GM19240 (cell line): ENCODE measurements around the gene TUBGCP5.
"Not testable (repeated sequence)": the region's sequence is repeated elsewhere in the genome, so short reads cannot be mapped to it uniquely, and the experiment has no call there.

Source experiments
- DNase-seq: peaks from one replicate; pipeline ENCODE4 v3.0.0; 2011; ENCODE audit warnings: low spot score; ENCODE audit not compliant: insufficient read length

The TUBGCP5 gene

DNA sequence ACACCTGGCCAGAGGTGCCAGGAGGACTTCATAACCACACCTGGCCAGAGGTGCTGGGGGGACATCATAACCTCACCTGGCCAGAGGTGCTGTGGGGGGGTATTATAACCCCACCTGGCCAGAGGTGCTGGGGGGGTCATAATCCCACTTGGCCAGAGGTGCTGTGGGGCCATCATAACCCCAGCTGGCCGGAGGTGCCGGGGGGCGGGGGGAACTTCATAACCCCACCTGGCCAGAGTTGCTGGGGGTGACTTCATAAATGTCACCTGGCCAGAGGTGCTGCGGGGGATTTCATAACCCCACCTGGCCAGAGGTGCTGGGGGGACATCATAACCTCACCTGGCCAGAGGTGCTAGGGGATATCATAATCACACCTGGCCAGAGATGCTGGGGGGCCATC, 4.2 kb upstream of the TUBGCP5 start:
- DNase-seq: not testable (repeated sequence)

DNA sequence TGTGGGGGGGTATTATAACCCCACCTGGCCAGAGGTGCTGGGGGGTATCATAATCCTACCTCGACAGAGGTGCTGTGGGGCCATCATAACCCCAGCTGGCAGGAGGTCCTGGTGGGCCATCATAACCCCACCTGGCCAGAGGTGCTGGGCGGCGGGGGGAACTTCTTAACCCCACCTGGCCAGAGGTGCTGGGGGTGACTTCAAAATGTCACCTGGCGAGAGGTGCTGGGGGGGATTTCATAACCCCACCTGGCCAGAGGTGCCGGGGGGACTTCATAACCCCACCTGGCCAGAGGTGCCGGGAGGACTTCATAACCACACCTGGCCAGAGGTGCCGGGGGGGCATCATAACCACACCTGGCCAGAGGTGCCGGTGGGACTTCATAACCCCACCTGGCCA, 2.4 kb upstream of the TUBGCP5 start:
- DNase-seq: not testable (repeated sequence)

DNA sequence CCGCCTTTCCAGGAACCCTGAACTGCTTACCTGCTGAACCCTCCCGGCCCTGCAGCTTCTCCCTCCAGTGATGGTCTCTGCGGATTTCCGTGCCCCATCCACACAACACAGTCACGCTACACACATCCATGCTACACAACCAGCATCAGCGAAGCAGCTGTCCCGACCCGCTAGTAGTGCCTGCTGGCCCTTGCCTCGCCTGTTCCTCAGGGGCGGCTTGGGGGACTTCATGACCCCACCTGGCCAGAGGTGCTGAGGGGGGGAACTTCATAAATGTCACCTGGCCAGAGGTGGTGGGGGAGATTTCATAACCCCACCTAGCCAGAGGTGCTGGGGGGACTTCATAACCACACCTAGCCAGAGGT, 530 bp upstream of the TUBGCP5 start:
- DNase-seq: no peak

DNA sequence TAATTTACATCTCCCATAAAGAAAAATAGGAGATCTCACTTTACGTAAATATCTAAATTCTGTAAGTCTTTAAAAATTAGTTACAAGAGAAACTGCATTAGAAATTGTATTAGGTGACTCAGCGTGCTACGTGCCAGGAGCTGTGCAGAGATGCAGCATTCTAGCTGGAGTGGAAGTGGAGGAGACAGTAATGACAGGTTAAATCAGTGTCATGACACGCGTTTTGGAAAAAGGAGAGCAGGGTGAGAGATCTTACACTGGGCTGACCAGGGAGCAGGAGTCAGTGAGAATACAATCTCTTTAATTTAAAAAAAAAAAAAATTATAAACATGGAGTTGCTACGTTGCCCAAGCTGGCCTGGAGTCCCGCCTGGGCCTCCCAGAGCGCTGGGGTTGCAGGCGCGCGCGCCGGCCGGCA, 635 bp downstream of the TUBGCP5 start:
- no peak for DNase-seq

DNA sequence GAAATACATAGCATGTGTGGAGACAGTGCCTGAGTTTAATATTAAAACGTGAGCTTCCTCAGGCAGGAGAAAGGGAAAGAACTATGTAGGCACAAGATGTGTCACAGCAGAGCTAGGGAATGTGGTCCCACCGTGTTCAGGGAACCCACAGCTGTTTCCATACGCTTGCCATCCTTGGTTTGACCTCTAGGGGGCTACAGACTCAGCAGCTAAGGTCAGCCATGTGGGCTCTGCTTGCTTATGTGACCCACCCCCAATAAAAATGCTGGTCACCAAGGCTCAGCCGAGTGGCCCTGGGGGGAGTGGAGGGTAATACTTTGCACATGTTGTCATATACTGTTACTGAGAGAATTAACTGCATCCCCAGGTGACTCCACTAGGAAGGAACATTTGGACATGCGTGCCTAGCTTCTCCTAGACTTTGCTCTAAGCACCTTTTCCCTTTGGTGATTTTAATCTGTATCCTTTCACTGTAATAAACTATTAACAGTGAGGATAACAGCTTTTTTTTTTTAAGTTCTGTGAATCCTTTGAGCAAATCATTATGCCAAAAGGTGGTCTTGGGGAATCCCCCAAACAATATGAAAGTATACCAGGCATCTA, 3.3 kb downstream of the TUBGCP5 start:
- peak; percentile 25 for DNase-seq

DNA sequence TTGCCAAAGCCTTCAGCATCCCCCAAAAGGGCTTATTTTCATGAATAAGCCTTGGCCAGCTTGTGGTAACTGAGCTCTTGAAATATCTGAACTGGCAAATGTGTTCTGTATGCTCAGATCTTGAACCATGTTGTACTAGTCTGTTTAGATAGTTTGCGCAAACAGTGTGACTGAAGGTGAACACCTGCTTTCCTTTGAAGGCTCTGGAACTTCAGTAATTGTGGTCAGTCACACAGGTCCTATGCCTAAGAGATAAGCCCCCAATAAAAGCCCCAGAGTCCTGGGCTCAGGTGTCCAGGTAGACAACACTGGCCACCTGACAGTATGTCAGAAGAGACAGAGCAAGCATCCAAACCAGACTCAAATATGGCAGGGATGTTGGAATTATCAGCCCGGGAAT, 5.4 kb downstream of the TUBGCP5 start:
- no peak for DNase-seq

DNA sequence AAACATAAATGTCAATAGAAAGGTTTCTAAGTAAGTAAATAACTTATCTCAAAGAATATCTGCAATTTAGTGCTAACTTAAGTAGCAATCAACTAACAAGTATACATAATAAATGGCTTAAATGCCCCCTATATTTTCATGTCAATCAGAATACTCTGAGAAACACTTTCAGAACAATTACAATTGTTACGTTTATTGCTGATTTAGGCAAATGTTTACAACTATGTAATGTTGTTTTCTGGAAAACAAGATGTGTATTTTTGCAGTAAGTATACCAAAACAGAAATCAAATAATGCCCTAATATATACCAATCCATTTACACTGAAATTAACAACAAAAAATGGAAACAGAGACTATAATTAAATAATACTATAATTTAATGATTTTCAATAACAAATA, 13.2 kb downstream of the TUBGCP5 start:
- DNase-seq: no peak

DNA sequence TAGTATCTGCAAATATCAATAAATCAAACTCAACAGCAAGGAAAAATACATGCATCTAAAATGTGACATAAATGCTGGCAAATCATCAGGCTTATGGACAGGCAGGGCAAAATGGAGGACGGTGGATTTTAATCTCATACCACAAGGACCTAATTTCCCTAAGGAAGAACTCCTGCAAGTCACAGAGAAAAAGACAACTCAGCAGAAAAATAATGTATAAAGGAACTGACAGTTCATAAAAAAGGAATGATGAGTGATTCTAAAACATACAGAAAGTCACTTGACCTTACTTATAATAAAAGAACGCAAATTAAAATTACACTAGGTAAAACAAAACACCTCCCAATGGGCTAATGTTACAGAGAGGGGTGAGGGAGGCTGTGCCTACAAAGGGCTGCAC, 17.2 kb downstream of the TUBGCP5 start:
- no peak for DNase-seq

DNA sequence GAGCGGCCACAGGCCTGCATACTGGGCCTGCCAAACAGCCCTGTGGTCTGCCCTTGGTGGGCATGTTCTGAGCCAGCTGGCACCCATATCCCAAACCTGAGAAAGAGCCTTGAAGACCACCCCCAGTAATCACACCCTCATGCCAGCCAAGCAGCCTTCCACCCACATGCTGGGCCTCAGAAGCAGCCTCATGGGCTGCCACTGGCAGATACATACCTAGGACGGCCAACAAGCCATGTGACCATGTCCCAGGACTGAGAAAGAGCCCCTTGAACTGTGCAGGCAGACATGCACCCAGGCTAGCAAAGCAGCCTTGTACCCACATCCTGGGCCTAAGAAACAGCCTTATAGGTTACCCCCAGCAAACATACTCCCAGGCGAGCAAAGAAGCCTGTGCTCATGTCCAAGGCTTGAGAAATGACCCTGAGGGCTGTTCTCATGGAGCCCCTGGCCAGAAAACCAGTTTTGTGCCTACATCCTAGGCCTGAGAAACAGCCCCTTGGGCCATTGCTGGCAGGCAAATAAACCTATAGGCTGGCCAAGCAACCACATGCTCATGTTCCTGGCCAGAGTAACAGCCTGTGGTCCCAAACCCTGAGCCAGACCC, 24.9 kb downstream of the TUBGCP5 start:
- DNase-seq: no peak

DNA sequence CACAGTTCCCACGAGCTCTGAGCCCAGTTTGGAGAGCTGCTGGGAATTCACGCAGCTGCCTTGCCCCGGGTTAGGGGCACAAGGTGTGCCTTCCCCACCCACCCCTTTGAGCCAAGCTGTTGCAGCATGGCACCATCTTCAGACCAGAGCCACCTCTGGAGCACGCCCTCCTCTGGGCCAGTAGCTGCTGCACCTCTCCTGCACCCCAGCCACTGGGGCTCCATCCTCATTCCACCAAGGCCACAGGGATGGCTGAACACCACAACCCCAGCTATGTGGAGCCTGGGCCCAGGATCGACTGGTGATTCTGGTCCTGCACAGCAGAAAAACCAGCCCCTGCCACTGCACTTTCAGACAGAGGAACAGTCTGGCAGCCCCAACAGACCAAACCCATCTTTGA, 25.7 kb downstream of the TUBGCP5 start:
- no peak for DNase-seq

DNA sequence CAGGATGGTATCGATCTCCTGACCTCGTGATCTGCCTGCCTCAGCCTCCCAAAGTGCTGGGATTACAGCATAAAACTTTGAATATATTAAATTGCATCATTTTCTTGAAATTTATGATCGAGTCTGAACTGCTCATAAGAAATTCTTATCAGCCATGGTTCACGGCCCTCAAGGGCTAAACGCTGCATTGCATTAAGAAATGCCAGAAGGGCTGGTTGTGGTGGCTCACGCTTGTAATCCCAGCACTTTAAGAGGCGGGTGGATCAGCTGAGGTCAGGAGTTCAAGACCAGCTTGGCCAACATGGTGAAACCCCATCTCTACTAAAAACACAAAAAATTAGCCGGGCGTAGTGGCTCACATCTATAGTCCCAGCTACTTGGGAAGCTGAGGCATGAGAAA, 26.8 kb downstream of the TUBGCP5 start:
- not testable (repeated sequence) for DNase-seq

DNA sequence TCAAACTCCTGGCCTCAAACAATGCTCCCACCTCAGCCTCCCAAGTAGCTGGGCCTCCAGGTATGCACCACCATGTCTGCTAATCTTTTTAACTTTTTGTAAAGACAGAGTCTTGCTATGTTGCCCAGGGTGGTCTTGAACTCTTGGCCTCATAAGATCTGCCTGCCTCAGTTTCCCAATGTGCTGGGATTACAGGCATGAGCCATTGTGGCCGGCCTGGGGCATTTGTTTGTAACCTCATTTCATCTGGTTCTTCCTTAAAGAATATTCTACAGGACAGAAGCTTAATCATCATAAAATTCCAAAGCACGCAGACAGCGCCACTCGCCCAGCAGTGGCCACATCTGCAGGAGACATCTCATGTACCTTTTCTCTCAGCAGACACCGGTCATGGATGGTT, 35.6 kb downstream of the TUBGCP5 start:
- no peak for DNase-seq

DNA sequence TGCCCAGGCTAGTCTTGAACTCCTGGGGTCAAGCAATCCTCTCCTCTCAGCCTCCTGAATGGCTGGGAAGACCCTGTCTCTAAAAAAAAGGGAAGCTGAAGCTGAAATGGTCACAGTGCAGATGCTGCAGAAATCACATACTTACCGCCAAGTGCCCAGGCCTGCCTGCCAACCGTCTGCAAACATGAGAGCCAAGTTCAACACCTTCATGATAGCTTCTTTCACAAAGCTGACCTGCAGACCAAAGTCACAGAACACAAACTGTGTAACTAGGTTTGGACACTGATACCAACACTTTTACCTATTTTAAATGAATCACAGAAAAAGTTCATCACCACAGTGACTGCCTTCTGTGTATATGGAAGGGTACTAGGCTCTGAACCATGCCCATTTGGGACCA, 36.4 kb downstream of the TUBGCP5 start:
- DNase-seq: no peak

DNA sequence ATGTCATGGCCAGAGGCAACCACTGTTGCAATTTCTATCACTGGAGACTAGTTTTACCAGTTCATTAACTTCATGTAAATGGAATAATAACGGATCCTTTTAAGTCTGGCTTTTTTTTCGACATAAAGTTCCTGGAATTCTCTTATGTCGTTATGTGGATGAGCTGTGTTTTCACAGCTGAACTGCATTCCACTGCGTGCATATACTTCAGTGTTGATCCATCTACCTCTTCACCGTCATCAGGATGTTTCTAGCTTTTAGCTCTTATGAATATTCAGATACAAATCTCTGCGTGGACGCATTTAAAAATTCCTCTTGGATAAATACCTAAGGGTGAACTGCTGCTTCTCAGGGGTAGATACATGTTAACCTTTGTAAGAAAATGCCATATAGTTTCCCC, 43.6 kb downstream of the TUBGCP5 start:
- no peak for DNase-seq

DNA sequence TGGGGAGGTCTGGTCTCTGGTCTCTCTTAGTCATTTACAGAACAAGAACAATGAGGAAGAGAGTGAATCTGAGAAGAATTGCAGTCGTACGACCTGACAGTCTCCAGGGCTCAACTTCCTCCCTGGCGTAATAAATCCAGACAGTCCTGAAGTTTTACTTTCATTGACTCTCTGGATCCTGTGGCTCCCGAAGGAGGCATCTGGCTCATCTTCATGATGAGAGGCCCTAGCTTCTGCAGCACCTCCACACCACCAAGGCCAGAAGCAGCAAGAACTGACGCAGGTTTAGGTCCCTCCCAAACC, 47.4 kb downstream of the TUBGCP5 start:
- no peak for DNase-seq

DNA sequence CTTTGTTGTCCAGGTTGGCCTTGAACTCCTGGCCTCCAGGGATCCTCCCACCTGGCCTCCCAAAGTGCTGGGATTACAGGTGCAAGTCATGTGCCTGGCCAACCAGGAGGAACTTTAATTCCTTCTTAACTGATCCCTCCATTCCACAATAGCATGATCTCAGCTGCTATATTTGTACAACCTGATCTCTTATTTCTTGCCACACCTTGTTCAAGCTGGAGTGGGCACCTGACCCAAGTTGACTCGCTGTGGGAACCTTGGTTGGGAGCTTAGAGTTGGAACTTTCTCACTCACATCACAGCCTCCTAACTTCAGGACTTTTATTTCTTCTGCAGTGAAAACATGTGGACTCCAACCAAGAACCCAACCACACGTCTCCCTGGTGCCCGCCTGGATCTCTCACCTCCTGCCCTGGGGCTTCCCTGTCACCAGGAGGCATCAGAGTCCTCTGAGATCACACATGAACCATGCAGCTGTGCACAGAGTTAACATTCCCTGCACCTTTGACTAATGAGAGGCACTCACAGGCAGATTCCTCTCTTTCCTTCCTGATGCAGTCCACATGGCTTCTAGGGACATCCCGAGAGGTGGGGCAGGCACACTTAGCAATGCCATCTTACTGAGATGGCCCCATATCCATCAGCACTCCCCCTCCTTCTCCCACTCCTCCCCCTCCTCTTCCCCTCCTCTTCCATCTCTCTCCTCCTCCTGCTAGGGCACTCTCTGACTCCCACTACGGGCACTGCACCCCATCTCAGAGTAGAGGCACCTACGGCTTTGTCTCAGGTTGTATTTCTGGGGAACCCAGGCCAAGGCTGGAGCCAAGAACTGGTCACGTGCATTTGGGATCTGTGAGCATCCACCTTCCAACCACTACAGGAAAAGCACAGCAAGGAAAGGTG, 49.5 kb downstream of the TUBGCP5 start:
- DNase-seq: no peak

DNA sequence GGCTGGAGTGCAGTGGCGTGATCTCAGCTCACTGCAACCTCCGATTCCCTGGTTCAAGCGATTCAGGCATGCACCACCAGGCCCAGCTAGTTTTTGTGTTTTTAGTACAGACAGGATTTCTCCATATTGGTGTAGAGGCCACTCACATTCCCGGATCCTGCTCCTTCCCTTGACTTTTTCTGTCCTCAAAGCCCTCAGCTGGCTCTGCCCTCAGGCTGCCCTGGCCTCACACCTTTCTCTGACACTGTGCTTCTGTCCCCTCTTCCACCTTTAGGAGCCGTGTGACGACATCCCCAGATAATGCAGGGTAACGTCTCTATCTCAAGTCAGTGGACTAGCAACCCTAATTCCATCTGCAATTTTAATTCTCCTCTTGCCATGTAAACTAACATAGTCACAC, 50.6 kb downstream of the TUBGCP5 start:
- DNase-seq: no peak

DNA sequence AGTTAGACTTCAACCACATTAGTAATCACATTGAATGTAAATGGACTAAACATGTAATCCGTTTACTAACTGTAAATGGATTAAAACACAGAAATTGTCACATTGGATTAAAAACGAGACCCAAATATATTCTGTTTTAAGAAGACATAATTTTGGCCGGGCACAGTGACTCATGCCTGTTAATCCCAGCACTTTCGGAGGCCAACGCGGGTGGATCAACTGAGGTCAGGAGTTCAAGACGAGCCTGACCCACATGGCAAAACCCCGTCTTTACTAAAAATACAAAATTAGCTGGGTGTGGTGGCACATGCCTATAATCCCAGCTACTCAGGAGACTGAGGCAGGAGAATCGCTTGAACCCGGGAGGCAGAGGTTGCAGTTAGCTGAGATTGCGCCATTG, 57.4 kb downstream of the TUBGCP5 start:
- not testable (repeated sequence) for DNase-seq

DNA sequence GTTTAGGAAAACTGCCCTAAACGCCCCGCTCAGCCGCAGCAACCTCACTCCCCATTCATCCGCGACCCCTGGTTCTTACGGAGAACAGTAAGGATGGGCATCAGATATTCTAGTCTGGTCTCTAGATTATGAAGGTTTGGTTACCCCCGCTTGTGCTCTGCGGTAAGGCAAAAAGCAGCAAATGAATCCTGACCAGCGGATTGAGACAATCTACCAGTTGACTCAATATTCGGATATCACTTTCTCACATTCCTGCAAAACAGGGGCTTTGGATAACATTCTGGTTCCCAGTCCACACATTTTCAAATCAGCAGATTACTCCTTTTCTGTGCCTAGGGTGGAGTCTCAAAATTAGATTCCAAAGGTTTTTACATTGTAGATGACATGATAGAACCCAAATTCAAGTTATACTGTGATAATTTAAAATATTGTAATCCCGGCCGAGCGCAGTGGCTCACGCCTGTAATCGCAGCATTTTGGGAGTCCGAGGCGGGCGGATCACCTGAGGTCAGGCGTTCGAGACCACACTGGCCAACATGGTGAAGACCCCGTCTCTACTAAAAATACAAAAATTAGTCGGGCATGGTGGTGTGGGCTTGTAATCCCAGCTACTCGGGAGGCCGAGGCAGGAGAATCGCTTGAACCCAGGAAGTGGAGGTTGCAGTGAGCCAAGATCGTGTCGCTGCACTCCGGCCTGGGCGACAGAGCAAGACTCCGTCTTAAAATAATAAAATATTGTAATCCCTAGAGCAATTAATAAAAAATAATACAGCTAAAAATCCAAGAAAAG, 58.1 kb downstream of the TUBGCP5 start:
- no peak for DNase-seq

DNA sequence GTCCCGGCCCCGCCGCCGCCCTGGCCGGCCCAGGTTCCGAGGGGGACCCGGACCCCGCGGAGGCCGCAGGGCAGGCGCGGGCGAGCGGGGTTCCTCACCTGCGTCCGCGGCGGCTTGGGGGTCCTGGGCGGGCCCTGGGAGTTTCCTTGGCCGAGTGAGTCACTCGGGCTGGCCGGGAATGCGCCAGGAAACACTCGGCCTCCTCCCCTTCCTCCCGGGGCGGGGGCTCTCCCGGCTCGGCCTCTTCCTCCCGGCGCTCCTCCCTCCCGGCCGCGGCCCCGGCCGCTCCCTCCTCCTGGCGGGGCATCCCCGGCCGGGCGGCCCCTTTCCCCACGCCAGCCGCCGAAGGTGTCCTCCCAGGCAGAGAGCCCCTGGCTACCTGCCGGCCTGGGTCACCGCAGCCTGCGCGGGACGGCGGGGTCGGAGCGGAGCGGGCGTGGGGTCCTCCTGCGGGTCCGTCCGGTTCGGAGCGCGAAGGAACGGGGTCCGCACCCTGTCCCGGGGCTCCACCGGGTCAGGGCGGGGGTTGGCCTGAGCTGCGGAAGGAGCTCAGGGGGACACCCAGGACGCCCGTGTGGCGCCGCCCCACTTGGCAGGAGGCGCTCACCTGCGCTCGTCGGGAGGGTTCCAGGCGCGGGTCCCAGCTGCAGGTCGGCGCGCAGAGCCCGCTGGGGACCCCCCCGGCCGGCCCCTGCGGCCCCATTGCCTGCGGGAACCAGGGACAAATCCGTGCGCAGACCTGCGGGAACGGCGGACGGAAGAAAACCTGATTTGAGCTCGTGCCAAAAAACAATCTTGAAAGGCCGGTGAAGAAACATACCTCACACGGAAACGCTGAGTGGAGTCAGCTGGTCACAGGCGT, 58.9 kb downstream of the TUBGCP5 start, which contains the start of gene CYFIP1:
CYFIP1 (minus strand) TSS at position 180 of the 862 bp plus-strand sequence. CDS start 33,083 bp downstream, outside the sequence.
- peak; percentile 38 for DNase-seq
